ENCODE measurements around the gene TXNL1.

Gene TXNL1

GRCh38 chr18:56598422-56598821 lies 40.0 kb downstream of the TXNL1 start:
- Histone ChIP-seq H3K27ac (replicated peaks) (no peak overlapping the region), H3K4me3 (replicated peaks; ENCODE audit: insufficient read depth, low read length) (no peak overlapping the region), H3K27me3 (ENCODE audit: insufficient read depth, poor library complexity, severe bottlenecking) (no peaks in the 10 kb centered on the region)
- no peak for DNase-seq (ENCODE audit: low read depth in 1 of 2, low spot score in 1 of 2)
- no peak for TF ChIP-seq GABPA (IDR thresholded peaks at IDR 0.05; ENCODE audit: low read depth)
- no peak for TF ChIP-seq POLR2AphosphoS5 (IDR thresholded peaks at IDR 0.05; ENCODE audit: low read depth)
- no peak for TF ChIP-seq REST (IDR thresholded peaks at IDR 0.05; ENCODE audit: insufficient replicate concordance, low read depth)
- TF ChIP-seq CTCF (IDR thresholded peaks at IDR 0.05; ENCODE audit: insufficient read depth, low read length), result no peak
- TF ChIP-seq SPI1 (IDR thresholded peaks at IDR 0.05; ENCODE audit: borderline replicate concordance, low read depth), result no peak

GRCh38 chr18:56593906-56594305 lies 44.5 kb downstream of the TXNL1 start:
- no peak for DNase-seq (ENCODE audit: low read depth in 1 of 2, low spot score in 1 of 2)
- Histone ChIP-seq H3K27me3 (ENCODE audit: insufficient read depth, poor library complexity, severe bottlenecking) (no peaks in the 10 kb centered on the region), H3K27ac (replicated peaks) (no peak overlapping the region), H3K4me3 (replicated peaks; ENCODE audit: insufficient read depth, low read length) (no peak overlapping the region)
- TF ChIP-seq SPI1 (IDR thresholded peaks at IDR 0.05; ENCODE audit: borderline replicate concordance, low read depth) (no peak), REST (IDR thresholded peaks at IDR 0.05; ENCODE audit: insufficient replicate concordance, low read depth) (no peak), POLR2AphosphoS5 (IDR thresholded peaks at IDR 0.05; ENCODE audit: low read depth) (no peak), GABPA (IDR thresholded peaks at IDR 0.05; ENCODE audit: low read depth) (no peak), CTCF (IDR thresholded peaks at IDR 0.05; ENCODE audit: insufficient read depth, low read length) (no peak)

GRCh38 chr18:56580026-56580425 lies 58.4 kb downstream of the TXNL1 start:
- Histone ChIP-seq H3K27me3 (ENCODE audit: insufficient read depth, poor library complexity, severe bottlenecking) (no peaks in the 10 kb centered on the region), H3K27ac (replicated peaks) (no peak overlapping the region), H3K4me3 (replicated peaks; ENCODE audit: insufficient read depth, low read length) (no peak overlapping the region)
- TF ChIP-seq REST (IDR thresholded peaks at IDR 0.05; ENCODE audit: insufficient replicate concordance, low read depth) (no peak), POLR2AphosphoS5 (IDR thresholded peaks at IDR 0.05; ENCODE audit: low read depth) (no peak), GABPA (IDR thresholded peaks at IDR 0.05; ENCODE audit: low read depth) (no peak), CTCF (IDR thresholded peaks at IDR 0.05; ENCODE audit: insufficient read depth, low read length) (no peak), SPI1 (IDR thresholded peaks at IDR 0.05; ENCODE audit: borderline replicate concordance, low read depth) (no peak)
- no peak for DNase-seq (ENCODE audit: low read depth in 1 of 2, low spot score in 1 of 2)

Measured in HL-60 (cell line).